SK-N-SH treated with all-trans-retinoic acid at 6 μM for 48 hours (cell line): ENCODE measurements around the gene ATG10.
"Not testable (repeated sequence)": the region's sequence is repeated elsewhere in the genome, so short reads cannot be mapped to it uniquely, and the experiment has no call there.

ENCODE experiments used
- ATAC-seq: fragments of 200-7000 bp; cut with Tn5 transposase; 3 replicates; pipeline ENCODE4 v1.9.1; 2020; ENCODE audit warnings: mild to moderate bottlenecking, moderate library complexity
- ARNTL ChIP-seq: fragments of 450-650 bp; formaldehyde crosslinking; IDR thresholded peaks from 2 replicates; pipeline ENCODE4 v1.5.0; 2020; ENCODE audit warnings: low read depth, mild to moderate bottlenecking, moderate library complexity, borderline replicate concordance
- BACH2 ChIP-seq: fragments of 250-450 bp; sonication (Bioruptor Pico); IDR thresholded peaks from 2 replicates; pipeline ENCODE4 v1.9.0; 2021; ENCODE audit warnings: mild to moderate bottlenecking, borderline replicate concordance
- CSDC2 ChIP-seq: fragments of 250-450 bp; sonication (Bioruptor Pico); IDR thresholded peaks from 2 replicates; pipeline ENCODE4 v1.5.0; 2020; ENCODE audit warnings: mild to moderate bottlenecking, moderate library complexity
- ESRRG ChIP-seq: fragments of 250-450 bp; sonication (Bioruptor Pico); IDR thresholded peaks from 2 replicates; pipeline ENCODE4 v1.6.1; 2021; ENCODE audit warnings: mild to moderate bottlenecking
- GLIS3 ChIP-seq: fragments of 250-450 bp; sonication (Bioruptor Pico); IDR thresholded peaks from 2 replicates; pipeline ENCODE4 v1.5.0; 2020; ENCODE audit warnings: mild to moderate bottlenecking, moderate library complexity
- ISL1 ChIP-seq: fragments of 250-450 bp; sonication (Bioruptor Pico); IDR thresholded peaks from 2 replicates; pipeline ENCODE4 v2.1.2; 2022; ENCODE audit warnings: mild to moderate bottlenecking, moderate library complexity
- OSR1 ChIP-seq: fragments of 250-450 bp; sonication (Bioruptor Pico); IDR thresholded peaks from 2 replicates; pipeline ENCODE4 v1.8.0; 2022; ENCODE audit warnings: moderate library complexity, mild to moderate bottlenecking, inconsistent platforms
- PPARA ChIP-seq: fragments of 250-450 bp; sonication (Bioruptor Pico); IDR thresholded peaks from 2 replicates; pipeline ENCODE4 v1.5.0; 2020; ENCODE audit warnings: mild to moderate bottlenecking, borderline replicate concordance
- RARB ChIP-seq: fragments of 250-450 bp; sonication (Bioruptor Pico); IDR thresholded peaks from 2 replicates; pipeline ENCODE4 v1.8.0; 2021; ENCODE audit warnings: mild to moderate bottlenecking, moderate library complexity
- SNAI2 ChIP-seq: fragments of 250-450 bp; sonication (Bioruptor Pico); IDR thresholded peaks from 2 replicates; pipeline ENCODE4 v1.5.0; 2020; ENCODE audit warnings: mild to moderate bottlenecking, moderate library complexity
- TCF4 ChIP-seq: fragments of 250-450 bp; sonication (Bioruptor Pico); IDR thresholded peaks from 2 replicates; pipeline ENCODE4 v1.8.0; 2021; ENCODE audit warnings: mild to moderate bottlenecking, moderate library complexity, borderline replicate concordance
- TOX ChIP-seq: fragments of 250-450 bp; sonication (Bioruptor Pico); IDR thresholded peaks from 2 replicates; pipeline ENCODE4 v1.8.0; 2021; ENCODE audit warnings: mild to moderate bottlenecking, moderate library complexity, borderline replicate concordance
- ZFP3 ChIP-seq: fragments of 250-450 bp; sonication (Bioruptor Pico); IDR thresholded peaks from 2 replicates; pipeline ENCODE4 v1.5.0; 2020; ENCODE audit warnings: mild to moderate bottlenecking, moderate library complexity
- ZNF565 ChIP-seq: fragments of 450-650 bp; formaldehyde crosslinking; conservative IDR thresholded peaks from 2 replicates; pipeline ENCODE4 v1.5.0; 2020; ENCODE audit warnings: low read depth, mild to moderate bottlenecking, moderate library complexity
- ZNF70 ChIP-seq: fragments of 450-650 bp; formaldehyde crosslinking; IDR thresholded peaks from 2 replicates; pipeline ENCODE4 v1.5.0; 2020; ENCODE audit warnings: mild to moderate bottlenecking, moderate library complexity
- ZNF8 ChIP-seq: fragments of 450-650 bp; formaldehyde crosslinking; IDR thresholded peaks from 2 replicates; pipeline ENCODE4 v1.5.0; 2020; ENCODE audit warnings: mild to moderate bottlenecking, moderate library complexity
- TF ChIP-seq, protein P1 (sequence below): fragments of 250-450 bp; sonication (Bioruptor Pico); IDR thresholded peaks from 2 replicates; pipeline ENCODE4 v1.5.1; 2020; ENCODE audit warnings: low read depth, mild to moderate bottlenecking, moderate library complexity
- TF ChIP-seq, protein P2 (sequence below): fragments of 250-450 bp; sonication (Bioruptor Pico); IDR thresholded peaks from 2 replicates; pipeline ENCODE4 v1.5.0; 2020; ENCODE audit warnings: mild to moderate bottlenecking, moderate library complexity
- TF ChIP-seq, protein P3 (sequence below): fragments of 250-450 bp; sonication (Bioruptor Pico); IDR thresholded peaks from 2 replicates; pipeline ENCODE4 v1.8.0; 2021; ENCODE audit warnings: low read depth, mild to moderate bottlenecking, moderate library complexity, borderline replicate concordance
- TF ChIP-seq, protein P4 (sequence below): fragments of 250-450 bp; sonication (Bioruptor Pico); IDR thresholded peaks from 2 replicates; pipeline ENCODE4 v1.5.1; 2021; ENCODE audit warnings: mild to moderate bottlenecking, moderate library complexity
- TF ChIP-seq, protein P5 (sequence below): fragments of 250-450 bp; sonication (Bioruptor Pico); IDR thresholded peaks from 2 replicates; pipeline ENCODE4 v1.8.0; 2020; ENCODE audit warnings: mild to moderate bottlenecking, moderate library complexity, borderline replicate concordance

Gene ATG10

DNA sequence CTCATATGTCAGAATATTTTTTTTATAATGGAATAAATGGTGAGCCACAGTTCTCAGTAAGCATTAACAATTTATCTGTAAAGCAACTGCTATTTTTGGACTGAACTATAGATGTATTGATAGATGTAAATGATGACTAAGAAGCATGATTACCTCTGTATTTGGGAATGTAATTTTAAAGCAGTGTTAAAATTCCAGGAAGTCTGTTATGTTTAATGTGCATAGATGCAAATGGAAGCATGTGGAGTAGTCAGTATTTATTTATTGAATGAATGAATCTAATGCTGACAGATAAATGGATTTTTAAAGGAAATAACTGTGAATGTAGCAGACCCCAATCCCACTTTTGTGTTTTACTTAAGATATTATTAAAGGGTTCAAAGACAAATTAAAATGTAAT is 95.0 kb downstream of the ATG10 start:
- ATAC-seq, result no peak

DNA sequence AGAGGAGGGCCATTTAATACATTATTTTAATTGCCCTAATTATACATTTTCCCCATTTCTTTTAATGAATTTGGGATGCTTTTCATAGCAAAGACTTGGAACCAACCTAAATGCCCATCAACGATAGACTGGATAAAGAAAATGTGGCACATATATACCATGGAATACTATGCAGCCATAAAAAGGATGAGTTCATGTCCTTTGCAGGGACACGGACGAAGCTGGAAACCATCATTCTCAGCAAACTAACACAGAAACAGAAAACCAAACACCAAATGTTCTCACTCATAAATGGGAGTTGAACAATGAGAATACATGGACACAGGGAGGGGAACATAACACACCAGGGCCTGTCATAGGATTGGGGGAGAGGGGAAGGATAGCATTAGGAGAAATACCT is 96.2 kb downstream of the ATG10 start:
- not testable (repeated sequence) for ATAC-seq

More for the DNA sequence above, 95.0 kb downstream of the ATG10 start:
- TF ChIP-seq ISL1 (no peak), ESRRG (no peak), TOX (CRISPR knock-in tag) (no peak), ZNF70 (no peak), ZNF565 (CRISPR knock-in tag) (no peak), PPARA (no peak), ARNTL (no peak), GLIS3 (no peak), CSDC2 (CRISPR knock-in tag) (no peak), ZFP3 (CRISPR knock-in tag) (no peak), BACH2 (CRISPR knock-in tag) (no peak), RARB (CRISPR knock-in tag) (no peak), TCF4 (CRISPR knock-in tag) (no peak), OSR1 (CRISPR knock-in tag) (no peak), SNAI2 (no peak)
- TF ChIP-seq, protein P1, sequence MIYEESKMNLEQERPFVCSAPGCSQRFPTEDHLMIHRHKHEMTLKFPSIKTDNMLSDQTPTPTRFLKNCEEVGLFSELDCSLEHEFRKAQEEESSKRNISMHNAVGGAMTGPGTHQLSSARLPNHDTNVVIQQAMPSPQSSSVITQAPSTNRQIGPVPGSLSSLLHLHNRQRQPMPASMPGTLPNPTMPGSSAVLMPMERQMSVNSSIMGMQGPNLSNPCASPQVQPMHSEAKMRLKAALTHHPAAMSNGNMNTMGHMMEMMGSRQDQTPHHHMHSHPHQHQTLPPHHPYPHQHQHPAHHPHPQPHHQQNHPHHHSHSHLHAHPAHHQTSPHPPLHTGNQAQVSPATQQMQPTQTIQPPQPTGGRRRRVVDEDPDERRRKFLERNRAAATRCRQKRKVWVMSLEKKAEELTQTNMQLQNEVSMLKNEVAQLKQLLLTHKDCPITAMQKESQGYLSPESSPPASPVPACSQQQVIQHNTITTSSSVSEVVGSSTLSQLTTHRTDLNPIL (CRISPR knock-in tag), result no peak
- TF ChIP-seq, protein P2, sequence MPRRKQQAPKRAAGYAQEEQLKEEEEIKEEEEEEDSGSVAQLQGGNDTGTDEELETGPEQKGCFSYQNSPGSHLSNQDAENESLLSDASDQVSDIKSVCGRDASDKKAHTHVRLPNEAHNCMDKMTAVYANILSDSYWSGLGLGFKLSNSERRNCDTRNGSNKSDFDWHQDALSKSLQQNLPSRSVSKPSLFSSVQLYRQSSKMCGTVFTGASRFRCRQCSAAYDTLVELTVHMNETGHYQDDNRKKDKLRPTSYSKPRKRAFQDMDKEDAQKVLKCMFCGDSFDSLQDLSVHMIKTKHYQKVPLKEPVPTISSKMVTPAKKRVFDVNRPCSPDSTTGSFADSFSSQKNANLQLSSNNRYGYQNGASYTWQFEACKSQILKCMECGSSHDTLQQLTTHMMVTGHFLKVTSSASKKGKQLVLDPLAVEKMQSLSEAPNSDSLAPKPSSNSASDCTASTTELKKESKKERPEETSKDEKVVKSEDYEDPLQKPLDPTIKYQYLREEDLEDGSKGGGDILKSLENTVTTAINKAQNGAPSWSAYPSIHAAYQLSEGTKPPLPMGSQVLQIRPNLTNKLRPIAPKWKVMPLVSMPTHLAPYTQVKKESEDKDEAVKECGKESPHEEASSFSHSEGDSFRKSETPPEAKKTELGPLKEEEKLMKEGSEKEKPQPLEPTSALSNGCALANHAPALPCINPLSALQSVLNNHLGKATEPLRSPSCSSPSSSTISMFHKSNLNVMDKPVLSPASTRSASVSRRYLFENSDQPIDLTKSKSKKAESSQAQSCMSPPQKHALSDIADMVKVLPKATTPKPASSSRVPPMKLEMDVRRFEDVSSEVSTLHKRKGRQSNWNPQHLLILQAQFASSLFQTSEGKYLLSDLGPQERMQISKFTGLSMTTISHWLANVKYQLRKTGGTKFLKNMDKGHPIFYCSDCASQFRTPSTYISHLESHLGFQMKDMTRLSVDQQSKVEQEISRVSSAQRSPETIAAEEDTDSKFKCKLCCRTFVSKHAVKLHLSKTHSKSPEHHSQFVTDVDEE (CRISPR knock-in tag), result no peak
- TF ChIP-seq, protein P3, sequence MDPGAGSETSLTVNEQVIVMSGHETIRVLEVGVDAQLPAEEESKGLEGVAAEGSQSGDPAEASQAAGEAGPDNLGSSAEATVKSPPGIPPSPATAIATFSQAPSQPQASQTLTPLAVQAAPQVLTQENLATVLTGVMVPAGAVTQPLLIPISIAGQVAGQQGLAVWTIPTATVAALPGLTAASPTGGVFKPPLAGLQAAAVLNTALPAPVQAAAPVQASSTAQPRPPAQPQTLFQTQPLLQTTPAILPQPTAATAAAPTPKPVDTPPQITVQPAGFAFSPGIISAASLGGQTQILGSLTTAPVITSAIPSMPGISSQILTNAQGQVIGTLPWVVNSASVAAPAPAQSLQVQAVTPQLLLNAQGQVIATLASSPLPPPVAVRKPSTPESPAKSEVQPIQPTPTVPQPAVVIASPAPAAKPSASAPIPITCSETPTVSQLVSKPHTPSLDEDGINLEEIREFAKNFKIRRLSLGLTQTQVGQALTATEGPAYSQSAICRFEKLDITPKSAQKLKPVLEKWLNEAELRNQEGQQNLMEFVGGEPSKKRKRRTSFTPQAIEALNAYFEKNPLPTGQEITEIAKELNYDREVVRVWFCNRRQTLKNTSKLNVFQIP, result no peak
- TF ChIP-seq, protein P4, sequence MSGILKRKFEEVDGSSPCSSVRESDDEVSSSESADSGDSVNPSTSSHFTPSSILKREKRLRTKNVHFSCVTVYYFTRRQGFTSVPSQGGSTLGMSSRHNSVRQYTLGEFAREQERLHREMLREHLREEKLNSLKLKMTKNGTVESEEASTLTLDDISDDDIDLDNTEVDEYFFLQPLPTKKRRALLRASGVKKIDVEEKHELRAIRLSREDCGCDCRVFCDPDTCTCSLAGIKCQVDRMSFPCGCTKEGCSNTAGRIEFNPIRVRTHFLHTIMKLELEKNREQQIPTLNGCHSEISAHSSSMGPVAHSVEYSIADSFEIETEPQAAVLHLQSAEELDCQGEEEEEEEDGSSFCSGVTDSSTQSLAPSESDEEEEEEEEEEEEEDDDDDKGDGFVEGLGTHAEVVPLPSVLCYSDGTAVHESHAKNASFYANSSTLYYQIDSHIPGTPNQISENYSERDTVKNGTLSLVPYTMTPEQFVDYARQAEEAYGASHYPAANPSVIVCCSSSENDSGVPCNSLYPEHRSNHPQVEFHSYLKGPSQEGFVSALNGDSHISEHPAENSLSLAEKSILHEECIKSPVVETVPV (CRISPR knock-in tag), result no peak
- TF ChIP-seq, protein P5, sequence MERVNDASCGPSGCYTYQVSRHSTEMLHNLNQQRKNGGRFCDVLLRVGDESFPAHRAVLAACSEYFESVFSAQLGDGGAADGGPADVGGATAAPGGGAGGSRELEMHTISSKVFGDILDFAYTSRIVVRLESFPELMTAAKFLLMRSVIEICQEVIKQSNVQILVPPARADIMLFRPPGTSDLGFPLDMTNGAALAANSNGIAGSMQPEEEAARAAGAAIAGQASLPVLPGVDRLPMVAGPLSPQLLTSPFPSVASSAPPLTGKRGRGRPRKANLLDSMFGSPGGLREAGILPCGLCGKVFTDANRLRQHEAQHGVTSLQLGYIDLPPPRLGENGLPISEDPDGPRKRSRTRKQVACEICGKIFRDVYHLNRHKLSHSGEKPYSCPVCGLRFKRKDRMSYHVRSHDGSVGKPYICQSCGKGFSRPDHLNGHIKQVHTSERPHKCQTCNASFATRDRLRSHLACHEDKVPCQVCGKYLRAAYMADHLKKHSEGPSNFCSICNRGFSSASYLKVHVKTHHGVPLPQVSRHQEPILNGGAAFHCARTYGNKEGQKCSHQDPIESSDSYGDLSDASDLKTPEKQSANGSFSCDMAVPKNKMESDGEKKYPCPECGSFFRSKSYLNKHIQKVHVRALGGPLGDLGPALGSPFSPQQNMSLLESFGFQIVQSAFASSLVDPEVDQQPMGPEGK (CRISPR knock-in tag), result no peak

DNA sequence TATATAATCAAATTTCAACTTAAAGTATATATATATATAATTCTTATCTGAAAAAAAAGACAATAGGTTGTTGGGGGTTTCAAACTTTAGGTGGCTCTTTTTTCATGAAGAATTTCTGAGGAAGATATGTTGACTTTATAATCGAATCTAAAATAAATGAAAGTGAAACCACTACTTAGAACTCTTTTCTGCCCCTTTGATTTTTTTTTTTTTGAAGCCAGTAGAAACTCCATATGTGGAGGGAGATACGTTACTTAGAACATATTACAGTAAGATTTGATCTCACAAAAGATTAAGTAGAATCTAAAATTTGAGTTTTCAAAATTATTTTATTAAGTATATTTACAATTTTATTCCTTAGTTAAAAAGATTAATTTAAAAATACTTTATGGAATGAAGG is 96.9 kb downstream of the ATG10 start:
- ATAC-seq, result no peak
- no peak for TF ChIP-seq ZNF8 (CRISPR knock-in tag)
- no peak for TF ChIP-seq ESRRG
- TF ChIP-seq, all 23 proteins: peak for 0

DNA sequence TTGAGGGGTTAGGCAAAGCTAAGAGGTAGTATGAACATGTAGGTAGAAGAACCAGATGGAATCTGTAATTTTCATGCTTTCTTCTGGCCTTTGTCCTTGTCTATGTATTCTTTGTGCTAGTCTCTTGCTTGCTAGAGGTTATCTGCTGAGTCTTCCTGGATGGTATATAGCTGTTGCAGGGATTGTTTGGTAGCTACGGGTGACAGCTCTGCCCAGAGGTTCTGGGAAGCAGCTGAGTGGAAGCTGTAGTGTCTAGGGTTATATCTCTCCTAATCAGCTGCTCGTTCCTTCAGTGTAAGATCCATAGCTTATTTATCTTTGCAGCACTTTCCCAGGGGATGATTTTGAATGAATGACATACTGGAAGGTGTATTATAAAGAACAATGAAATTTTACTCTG is 100.3 kb downstream of the ATG10 start:
- TF ChIP-seq, protein P5 (CRISPR knock-in tag), result no peak
- TF ChIP-seq ZNF70, result no peak
- no peak for TF ChIP-seq PPARA
- no peak for TF ChIP-seq CSDC2 (CRISPR knock-in tag)
- TF ChIP-seq ISL1, result no peak
- TF ChIP-seq, protein P2 (CRISPR knock-in tag), result no peak
- TF ChIP-seq, protein P1 (CRISPR knock-in tag), result no peak
- no peak for TF ChIP-seq ZNF565 (CRISPR knock-in tag)
- ATAC-seq, result no peak
